ENCODE measurements around the gene MED26.
"Not testable (repeated sequence)": the region's sequence is repeated elsewhere in the genome, so short reads cannot be mapped to it uniquely, and the experiment has no call there.

Gene MED26

DNA sequence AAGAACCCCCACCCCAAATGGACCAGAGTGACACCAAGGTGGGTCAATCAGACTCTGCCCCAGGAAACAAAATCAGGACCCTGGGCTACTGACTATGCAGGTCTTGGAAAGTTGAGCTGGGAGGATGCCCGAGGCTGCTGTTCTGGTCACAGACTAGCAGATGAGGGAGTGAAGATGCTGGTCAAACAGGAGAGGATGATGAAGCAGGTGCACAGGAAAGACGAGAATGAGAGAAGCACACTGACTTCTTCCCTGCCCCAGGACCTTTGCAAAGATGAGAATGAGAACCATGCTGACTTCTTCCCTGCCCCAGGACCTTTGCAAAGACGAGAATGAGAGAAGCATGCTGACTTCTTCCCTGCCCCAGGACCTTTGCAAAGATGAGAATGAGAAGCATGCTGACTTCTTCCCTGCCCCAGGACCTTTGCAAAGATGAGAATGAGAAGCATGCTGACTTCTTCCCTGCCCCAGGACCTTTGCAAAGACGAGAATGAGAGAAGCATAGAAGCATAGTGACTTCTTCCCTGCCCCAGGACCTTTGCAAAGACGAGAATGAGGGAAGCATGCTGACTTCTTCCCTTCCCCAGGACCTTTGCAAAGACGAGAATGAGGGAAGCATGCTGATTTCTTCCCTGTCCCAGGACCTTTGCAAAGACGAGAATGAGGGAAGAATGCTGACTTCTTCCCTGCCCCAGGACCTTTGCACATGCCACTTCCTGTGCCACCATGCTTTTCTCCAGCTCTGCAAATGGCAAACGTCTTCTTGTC is 23.6 kb upstream of the MED26 start:
- not testable (repeated sequence) for H3K9me3 ChIP-seq (ENCODE audit: control insufficient read depth, low read length); DNase-seq; H3K4me3 ChIP-seq (ENCODE audit: insufficient read depth, low read depth, low read length, poor library complexity, severe bottlenecking); H3K27ac ChIP-seq (ENCODE audit: insufficient read depth, low read length, poor library complexity, severe bottlenecking); H3K27me3 ChIP-seq (replicated peaks; ENCODE audit: control insufficient read depth, insufficient read depth, low read length, poor library complexity, severe bottlenecking); H3K4me1 ChIP-seq (ENCODE audit: control insufficient read depth, insufficient read depth, low read length, poor library complexity, severe bottlenecking)
- H3K36me3 ChIP-seq (ENCODE audit: control insufficient read depth, insufficient read depth, low read length), result peaks cover 53% of the 10 kb centered on the region

DNA sequence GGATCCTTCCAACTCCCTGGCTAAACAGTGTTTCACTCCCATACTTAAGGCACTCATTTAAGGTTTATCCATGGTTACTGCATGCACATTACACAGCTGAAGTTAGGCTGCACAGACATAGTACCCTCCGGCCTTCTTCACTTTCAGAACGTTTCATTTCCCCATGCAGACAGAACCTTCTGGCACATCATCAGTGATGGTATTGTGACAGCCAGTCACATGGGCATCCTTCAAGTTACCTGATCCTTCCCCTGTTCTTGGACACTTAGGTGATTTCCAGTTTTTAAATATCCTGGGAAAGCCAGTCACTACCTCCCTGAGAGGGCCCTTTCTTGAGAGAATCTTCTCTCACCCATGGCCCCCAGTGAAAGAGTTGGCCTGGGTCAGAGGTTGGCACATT is 22.8 kb upstream of the MED26 start:
- no peak overlapping the region for H3K4me3 ChIP-seq (ENCODE audit: insufficient read depth, low read depth, low read length, poor library complexity, severe bottlenecking)
- no peaks in the 10 kb centered on the region for H3K9me3 ChIP-seq (ENCODE audit: control insufficient read depth, low read length)
- H3K36me3 ChIP-seq (ENCODE audit: control insufficient read depth, insufficient read depth, low read length), result peaks cover 54% of the 10 kb centered on the region
- H3K27ac ChIP-seq (ENCODE audit: insufficient read depth, low read length, poor library complexity, severe bottlenecking), result no peak overlapping the region
- H3K4me1 ChIP-seq (ENCODE audit: control insufficient read depth, insufficient read depth, low read length, poor library complexity, severe bottlenecking), result no peaks in the 10 kb centered on the region
- no peaks in the 10 kb centered on the region for H3K27me3 ChIP-seq (replicated peaks; ENCODE audit: control insufficient read depth, insufficient read depth, low read length, poor library complexity, severe bottlenecking)
- DNase-seq, result no peak

DNA sequence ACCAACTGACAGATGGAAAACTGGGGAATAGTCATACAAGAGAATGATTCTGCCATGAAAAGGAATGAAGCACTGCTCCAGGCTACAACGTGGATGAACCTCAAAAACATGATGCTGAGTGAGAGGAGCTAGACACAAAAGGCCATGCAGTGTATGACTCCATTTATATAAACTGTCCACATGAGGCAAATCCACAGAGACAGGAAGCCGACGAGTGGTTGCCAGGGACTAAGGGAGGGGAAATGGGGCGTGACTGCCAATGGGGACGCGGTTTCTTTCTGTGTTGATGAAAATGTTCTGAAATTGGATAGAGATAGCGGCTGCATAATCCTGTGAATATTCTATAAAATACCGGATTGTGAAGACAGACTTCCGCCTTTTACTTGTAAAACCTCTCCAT is 21.7 kb upstream of the MED26 start:
- no peaks in the 10 kb centered on the region for H3K9me3 ChIP-seq (ENCODE audit: control insufficient read depth, low read length)
- H3K27ac ChIP-seq (ENCODE audit: insufficient read depth, low read length, poor library complexity, severe bottlenecking), result no peak overlapping the region
- DNase-seq, result no peak
- no peaks in the 10 kb centered on the region for H3K4me1 ChIP-seq (ENCODE audit: control insufficient read depth, insufficient read depth, low read length, poor library complexity, severe bottlenecking)
- H3K27me3 ChIP-seq (replicated peaks; ENCODE audit: control insufficient read depth, insufficient read depth, low read length, poor library complexity, severe bottlenecking), result no peaks in the 10 kb centered on the region
- H3K4me3 ChIP-seq (ENCODE audit: insufficient read depth, low read depth, low read length, poor library complexity, severe bottlenecking), result no peak overlapping the region
- H3K36me3 ChIP-seq (ENCODE audit: control insufficient read depth, insufficient read depth, low read length), result peaks cover 58% of the 10 kb centered on the region

DNA sequence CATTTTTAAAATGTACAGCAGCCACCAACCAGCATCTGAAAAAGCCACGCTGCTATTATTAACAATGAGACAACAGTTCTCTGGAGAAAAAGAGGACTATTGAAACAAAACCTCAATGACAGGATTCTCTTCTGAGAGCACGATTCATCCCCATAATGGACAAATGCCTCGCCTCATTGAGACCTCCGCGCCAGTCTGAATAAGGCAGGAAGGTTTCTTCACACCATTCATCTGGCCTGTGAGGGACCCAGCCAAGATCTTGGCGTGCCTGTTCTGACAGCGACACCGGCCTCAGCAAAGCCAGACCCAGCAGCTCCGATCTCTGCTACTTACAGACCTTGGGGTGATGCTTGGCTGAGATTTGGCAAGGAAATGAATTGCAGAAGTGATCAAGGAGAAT is 17.1 kb upstream of the MED26 start:
- DNase-seq, result no peak
- H3K4me1 ChIP-seq (ENCODE audit: control insufficient read depth, insufficient read depth, low read length, poor library complexity, severe bottlenecking), result no peaks in the 10 kb centered on the region
- H3K36me3 ChIP-seq (ENCODE audit: control insufficient read depth, insufficient read depth, low read length), result peaks cover 52% of the 10 kb centered on the region
- no peaks in the 10 kb centered on the region for H3K9me3 ChIP-seq (ENCODE audit: control insufficient read depth, low read length)
- H3K27ac ChIP-seq (ENCODE audit: insufficient read depth, low read length, poor library complexity, severe bottlenecking), result no peak overlapping the region
- H3K27me3 ChIP-seq (replicated peaks; ENCODE audit: control insufficient read depth, insufficient read depth, low read length, poor library complexity, severe bottlenecking), result no peaks in the 10 kb centered on the region
- no peak overlapping the region for H3K4me3 ChIP-seq (ENCODE audit: insufficient read depth, low read depth, low read length, poor library complexity, severe bottlenecking)

DNA sequence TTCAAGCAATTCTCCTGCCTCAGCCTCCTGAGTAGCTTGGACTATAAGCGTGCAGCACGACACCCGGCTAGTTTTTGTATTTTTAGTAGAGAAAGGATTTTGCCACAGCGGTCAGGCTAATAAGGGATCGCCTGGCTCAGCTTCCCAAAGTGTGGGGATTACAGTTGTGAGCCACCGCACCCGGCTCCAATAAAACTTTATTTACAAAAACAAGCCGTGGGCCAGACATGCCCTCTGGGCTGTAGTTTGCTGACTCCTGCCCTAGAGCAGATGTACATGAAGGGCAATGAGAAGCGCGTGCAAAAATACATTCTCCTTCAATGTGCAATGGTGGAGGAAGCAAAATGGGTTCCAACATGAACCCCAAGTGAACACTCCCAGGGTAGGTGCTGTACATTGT is 13.7 kb upstream of the MED26 start:
- no peak for DNase-seq
- Histone ChIP-seq H3K9me3 (ENCODE audit: control insufficient read depth, low read length) (no peaks in the 10 kb centered on the region), H3K27me3 (replicated peaks; ENCODE audit: control insufficient read depth, insufficient read depth, low read length, poor library complexity, severe bottlenecking) (no peaks in the 10 kb centered on the region), H3K36me3 (ENCODE audit: control insufficient read depth, insufficient read depth, low read length) (peaks cover 52% of the 10 kb centered on the region), H3K4me3 (ENCODE audit: insufficient read depth, low read depth, low read length, poor library complexity, severe bottlenecking) (no peak overlapping the region), H3K4me1 (ENCODE audit: control insufficient read depth, insufficient read depth, low read length, poor library complexity, severe bottlenecking) (no peaks in the 10 kb centered on the region), H3K27ac (ENCODE audit: insufficient read depth, low read length, poor library complexity, severe bottlenecking) (no peak overlapping the region)

DNA sequence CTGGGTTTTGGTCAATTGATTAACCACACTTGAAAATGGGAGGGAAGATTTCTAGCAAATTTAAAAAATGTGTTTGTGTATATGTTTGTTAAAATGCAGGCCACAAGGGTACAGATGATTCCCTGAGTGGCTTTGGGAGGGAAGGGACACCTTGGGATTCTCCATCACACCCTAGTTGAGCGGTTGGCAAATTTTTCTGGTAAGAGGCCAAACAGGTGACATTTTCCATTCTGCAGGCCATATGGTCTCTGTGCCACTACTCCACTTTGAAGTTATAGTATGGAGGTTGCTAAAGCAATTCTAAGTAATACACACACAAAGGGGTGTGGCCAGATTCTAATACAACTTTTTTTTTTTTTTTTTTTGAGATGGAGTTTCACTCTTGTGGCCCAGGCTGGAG is 12.9 kb upstream of the MED26 start:
- H3K4me1 ChIP-seq (ENCODE audit: control insufficient read depth, insufficient read depth, low read length, poor library complexity, severe bottlenecking), result no peaks in the 10 kb centered on the region
- H3K27ac ChIP-seq (ENCODE audit: insufficient read depth, low read length, poor library complexity, severe bottlenecking), result no peak overlapping the region
- no peaks in the 10 kb centered on the region for H3K9me3 ChIP-seq (ENCODE audit: control insufficient read depth, low read length)
- H3K27me3 ChIP-seq (replicated peaks; ENCODE audit: control insufficient read depth, insufficient read depth, low read length, poor library complexity, severe bottlenecking), result no peaks in the 10 kb centered on the region
- H3K36me3 ChIP-seq (ENCODE audit: control insufficient read depth, insufficient read depth, low read length), result peaks cover 47% of the 10 kb centered on the region
- H3K4me3 ChIP-seq (ENCODE audit: insufficient read depth, low read depth, low read length, poor library complexity, severe bottlenecking), result no peak overlapping the region
- DNase-seq, result no peak

DNA sequence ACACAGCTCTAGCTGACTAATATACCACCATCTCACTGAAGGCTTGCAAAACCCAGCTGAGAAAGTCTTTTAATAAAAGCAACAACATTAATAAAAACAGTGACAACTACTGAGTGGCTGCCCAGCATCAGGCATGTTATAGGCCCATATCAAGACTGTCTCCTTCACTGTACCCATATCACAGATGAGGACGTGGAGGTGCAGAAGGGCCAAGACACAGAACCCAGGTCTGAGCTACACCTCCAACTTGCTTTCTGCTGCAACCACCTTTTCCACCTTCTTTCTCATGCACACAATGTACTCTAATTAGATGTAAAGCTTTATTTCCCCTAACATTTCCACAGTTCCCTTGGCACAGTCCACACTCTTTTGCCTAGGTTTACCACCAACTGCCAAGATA is 10.7 kb upstream of the MED26 start:
- Histone ChIP-seq H3K4me1 (ENCODE audit: control insufficient read depth, insufficient read depth, low read length, poor library complexity, severe bottlenecking) (no peaks in the 10 kb centered on the region), H3K27ac (ENCODE audit: insufficient read depth, low read length, poor library complexity, severe bottlenecking) (no peak overlapping the region), H3K9me3 (ENCODE audit: control insufficient read depth, low read length) (no peaks in the 10 kb centered on the region), H3K4me3 (ENCODE audit: insufficient read depth, low read depth, low read length, poor library complexity, severe bottlenecking) (no peak overlapping the region), H3K27me3 (replicated peaks; ENCODE audit: control insufficient read depth, insufficient read depth, low read length, poor library complexity, severe bottlenecking) (no peaks in the 10 kb centered on the region), H3K36me3 (ENCODE audit: control insufficient read depth, insufficient read depth, low read length) (peaks cover 40% of the 10 kb centered on the region)
- DNase-seq, result no peak

DNA sequence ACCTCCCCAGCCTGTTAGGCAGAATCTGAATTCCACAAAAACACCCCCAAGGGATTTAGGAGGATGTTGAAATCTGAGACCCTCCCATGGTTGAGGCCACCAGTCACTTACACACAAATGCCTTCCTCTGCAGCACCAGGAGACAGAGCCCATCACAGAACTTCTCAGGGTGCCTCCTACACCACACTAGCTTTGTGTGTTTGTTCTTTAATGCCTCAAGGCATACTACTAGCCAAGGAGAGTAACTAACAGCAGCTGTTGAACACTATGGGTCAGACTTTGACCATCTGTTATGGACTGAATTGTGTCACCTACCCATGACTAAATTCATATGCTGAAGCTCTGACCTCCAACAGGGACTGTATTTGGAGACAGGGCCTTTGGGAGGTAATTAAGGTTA is 9.5 kb upstream of the MED26 start:
- DNase-seq, result no peak
- no peaks in the 10 kb centered on the region for H3K4me1 ChIP-seq (ENCODE audit: control insufficient read depth, insufficient read depth, low read length, poor library complexity, severe bottlenecking)
- no peak overlapping the region for H3K27ac ChIP-seq (ENCODE audit: insufficient read depth, low read length, poor library complexity, severe bottlenecking)
- H3K27me3 ChIP-seq (replicated peaks; ENCODE audit: control insufficient read depth, insufficient read depth, low read length, poor library complexity, severe bottlenecking), result no peaks in the 10 kb centered on the region
- H3K9me3 ChIP-seq (ENCODE audit: control insufficient read depth, low read length), result no peaks in the 10 kb centered on the region
- H3K4me3 ChIP-seq (ENCODE audit: insufficient read depth, low read depth, low read length, poor library complexity, severe bottlenecking), result no peak overlapping the region
- peaks cover 33% of the 10 kb centered on the region for H3K36me3 ChIP-seq (ENCODE audit: control insufficient read depth, insufficient read depth, low read length)

DNA sequence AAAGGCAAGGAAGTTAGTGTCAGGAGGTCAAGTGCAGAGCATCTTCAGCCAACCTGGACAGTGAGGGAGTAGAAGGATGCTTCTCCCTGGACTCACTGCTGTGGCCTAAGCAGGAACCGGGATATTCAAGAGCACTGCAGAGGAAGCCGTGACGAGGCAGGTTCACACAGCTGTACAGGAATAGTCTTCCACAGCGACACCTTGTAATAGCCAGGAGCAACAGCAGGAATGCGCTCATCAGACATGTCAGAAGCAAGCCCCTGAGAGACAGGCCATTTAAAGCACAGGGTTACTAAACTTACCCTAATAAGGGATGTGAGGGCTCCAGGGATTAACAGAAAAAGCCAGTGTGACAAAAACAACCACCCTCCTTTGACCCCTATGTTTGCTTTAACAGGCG is 3.5 kb upstream of the MED26 start:
- Histone ChIP-seq H3K27ac (ENCODE audit: insufficient read depth, low read length, poor library complexity, severe bottlenecking) (no peak overlapping the region), H3K9me3 (ENCODE audit: control insufficient read depth, low read length) (no peaks in the 10 kb centered on the region), H3K36me3 (ENCODE audit: control insufficient read depth, insufficient read depth, low read length) (peaks cover 27% of the 10 kb centered on the region), H3K4me3 (ENCODE audit: insufficient read depth, low read depth, low read length, poor library complexity, severe bottlenecking) (no peak overlapping the region), H3K4me1 (ENCODE audit: control insufficient read depth, insufficient read depth, low read length, poor library complexity, severe bottlenecking) (peaks cover 9% of the 10 kb centered on the region), H3K27me3 (replicated peaks; ENCODE audit: control insufficient read depth, insufficient read depth, low read length, poor library complexity, severe bottlenecking) (no peaks in the 10 kb centered on the region)
- DNase-seq, result no peak

DNA sequence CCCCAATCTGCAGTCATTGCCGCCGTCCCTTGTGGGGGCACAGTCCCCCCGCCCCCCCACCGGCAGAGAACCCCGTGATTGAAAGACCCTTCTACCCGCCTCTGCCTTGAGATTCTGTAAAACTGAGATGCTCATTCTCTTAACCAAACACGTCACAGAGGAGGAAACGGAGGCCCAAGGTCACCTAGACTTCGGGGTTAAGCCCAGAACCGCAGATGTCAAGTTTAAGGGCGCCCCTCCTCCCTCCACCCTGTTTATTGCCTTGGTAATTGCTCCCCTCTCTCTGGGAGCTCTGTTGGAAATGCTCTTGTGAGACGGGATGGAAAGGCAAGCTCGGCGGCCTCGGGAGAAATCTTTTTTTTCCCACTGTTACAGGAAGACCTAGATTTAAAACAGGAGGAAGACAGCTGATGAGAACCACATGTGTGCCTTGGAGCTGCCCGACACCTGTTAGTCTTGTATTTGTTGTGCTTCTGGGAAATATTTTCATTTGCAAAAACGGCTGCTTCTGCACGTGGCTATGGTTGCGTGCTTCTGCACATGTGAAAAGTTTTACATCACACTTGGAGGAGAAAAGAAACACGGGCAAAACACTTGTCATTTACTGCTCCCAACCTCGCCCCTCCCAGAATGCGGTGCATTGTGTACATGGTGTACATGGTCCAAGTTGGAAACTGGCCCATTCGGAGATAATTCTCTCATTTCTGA is 1.1 kb upstream of the MED26 start:
- H3K27ac ChIP-seq (ENCODE audit: insufficient read depth, low read length, poor library complexity, severe bottlenecking), result peak overlapping the region; percentile 93
- no peak for DNase-seq
- H3K4me1 ChIP-seq (ENCODE audit: control insufficient read depth, insufficient read depth, low read length, poor library complexity, severe bottlenecking), result peaks cover 16% of the 10 kb centered on the region
- H3K27me3 ChIP-seq (replicated peaks; ENCODE audit: control insufficient read depth, insufficient read depth, low read length, poor library complexity, severe bottlenecking), result no peaks in the 10 kb centered on the region
- H3K4me3 ChIP-seq (ENCODE audit: insufficient read depth, low read depth, low read length, poor library complexity, severe bottlenecking), result peak overlapping the region; percentile 91
- no peaks in the 10 kb centered on the region for H3K9me3 ChIP-seq (ENCODE audit: control insufficient read depth, low read length)
- H3K36me3 ChIP-seq (ENCODE audit: control insufficient read depth, insufficient read depth, low read length), result peaks cover 28% of the 10 kb centered on the region

Measured in effector memory CD4-positive, alpha-beta T cell (primary cell).